SK-N-MC (cell line): ENCODE measurements around the gene RANBP3.
"Not testable (repeated sequence)": the region's sequence is repeated elsewhere in the genome, so short reads cannot be mapped to it uniquely, and the experiment has no call there.

ENCODE experiments used
- EZH2 ChIP-seq: fragments of 200-600 bp; sonication (generic); IDR thresholded peaks from one replicate; pipeline ENCODE4 v1.6.1; 2017; ENCODE audit warnings: antibody characterized with exemption
- FOXP2 ChIP-seq: optimal IDR thresholded peaks from 2 replicates; pipeline ENCODE3; 2011; ENCODE audit warnings: mild to moderate bottlenecking, moderate library complexity; ENCODE audit not compliant: insufficient read depth; ENCODE audit errors: extremely low read length, control extremely low read depth
- POLR2AphosphoS5 ChIP-seq: IDR thresholded peaks from 2 replicates; pipeline ENCODE4 v1.6.1; 2012; ENCODE audit warnings: mild to moderate bottlenecking, low read depth, low read length, borderline replicate concordance

DNA sequence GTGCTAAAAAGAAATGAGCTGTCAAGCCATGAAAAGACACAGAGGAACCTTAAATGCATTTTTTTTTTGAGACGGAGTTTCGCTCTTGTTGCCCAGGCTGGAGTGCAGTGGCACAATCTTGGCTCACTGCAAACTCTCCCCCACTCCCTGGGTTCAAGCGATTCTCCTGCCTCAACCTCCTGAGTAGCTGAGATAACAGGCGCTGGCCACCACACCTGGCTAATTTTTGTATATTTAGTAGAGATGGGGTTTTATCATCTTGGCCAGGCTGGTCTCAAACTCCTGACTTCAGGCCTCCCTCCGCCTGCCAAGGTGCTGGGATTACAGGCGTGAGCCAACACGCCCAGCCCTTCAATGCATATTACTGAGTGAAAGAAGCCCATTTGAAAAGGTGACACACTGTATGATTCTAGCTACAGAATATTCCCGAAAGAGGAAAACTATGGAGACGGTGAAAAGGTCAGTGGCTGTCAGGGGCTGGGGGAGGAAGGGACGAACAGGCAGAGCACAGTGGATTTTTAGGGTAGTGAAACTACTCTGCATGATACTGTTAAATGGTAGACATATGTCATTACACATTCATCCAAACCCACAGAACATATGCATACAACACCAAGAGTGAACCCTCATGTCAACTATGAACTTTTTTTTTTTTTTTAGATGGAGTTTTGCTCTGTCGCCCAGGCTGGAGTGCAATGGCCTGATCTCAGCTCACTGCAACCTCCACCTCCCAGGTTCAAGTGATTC lies 93.7 kb downstream of the RANBP3 start:
- not testable (repeated sequence) for TF ChIP-seq POLR2AphosphoS5, EZH2, FOXP2
